NCI-H460 (cell line): ENCODE results near the gene NEDD4. TPM values are rescaled to one million over a fixed set of nuclear protein-coding genes. Genes with fewer than 3 reads are reported as not detected.
A peak's percentile ranks its signal among the peaks of the same experiment; 100 is the strongest.
"Not testable (repeated sequence)": the region's sequence is repeated elsewhere in the genome, so short reads cannot be mapped to it uniquely, and the experiment has no call there.

ENCODE experiments used
- DNase-seq: peaks from one replicate; pipeline ENCODE4 v3.0.0-alpha.2; 2016; ENCODE audit warnings: low read depth; ENCODE audit errors: extremely low read depth
- total RNA-seq: library from RNA; depleted of rRNA; stranded (reverse); fragments of >200 nt; shearing (Covaris generic); gene quantifications from 2 replicates; pipeline ENCODE4 v1.2.3, GENCODE V29; 2014

Gene NEDD4
- total RNA-seq, 1 experiment from 2014 or later, result 40.2 TPM

GRCh38 chr15:55842897-55843296, 150.5 kb downstream of the NEDD4 start:
- not testable (repeated sequence) for DNase-seq

DNA sequence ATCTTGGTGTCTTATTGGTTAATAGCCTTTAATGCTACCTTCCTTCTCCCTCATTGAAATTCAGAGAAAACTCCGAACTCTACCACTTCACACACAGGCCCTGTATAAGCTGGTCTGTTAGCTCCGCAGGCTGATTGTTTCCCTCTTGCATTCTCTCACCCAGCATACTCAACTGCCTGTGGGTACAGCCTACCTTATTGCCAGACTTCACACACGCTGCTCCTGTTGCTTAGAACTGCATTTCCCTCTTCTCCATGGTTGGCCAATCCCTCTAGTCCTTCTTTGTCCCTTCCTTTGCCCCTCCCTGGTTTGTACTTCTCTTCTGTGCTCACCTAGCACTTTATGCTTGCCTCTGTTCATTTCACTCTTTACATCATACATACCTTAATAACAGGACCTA, 157.5 kb downstream of the NEDD4 start:
- no peak for DNase-seq

GRCh38 chr15:55834331-55834730, 159.1 kb downstream of the NEDD4 start:
- no peak for DNase-seq

GRCh38 chr15:55829826-55830225, 163.6 kb downstream of the NEDD4 start:
- DNase-seq, result no peak

DNA sequence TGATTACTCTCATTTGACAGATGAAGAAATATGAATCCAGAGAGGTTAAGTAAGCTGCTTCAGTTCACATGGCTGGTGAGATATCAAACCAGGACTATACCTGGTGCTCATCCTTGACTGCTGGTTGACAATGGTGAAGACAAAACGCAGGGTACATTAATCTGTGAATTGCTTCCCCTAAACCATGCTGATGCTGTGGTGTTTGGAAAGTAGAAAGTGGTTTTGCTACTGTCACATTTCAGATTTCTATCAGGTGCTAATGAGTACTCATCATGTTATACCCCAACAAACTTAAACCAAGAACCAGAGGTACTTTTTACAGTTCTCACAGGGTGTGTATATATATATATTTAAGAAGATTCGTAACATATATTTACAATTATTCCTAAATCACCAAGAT, 165.5 kb downstream of the NEDD4 start:
- DNase-seq, result no peak

GRCh38 chr15:55827204-55827603, 166.2 kb downstream of the NEDD4 start:
- DNase-seq, result no peak

DNA sequence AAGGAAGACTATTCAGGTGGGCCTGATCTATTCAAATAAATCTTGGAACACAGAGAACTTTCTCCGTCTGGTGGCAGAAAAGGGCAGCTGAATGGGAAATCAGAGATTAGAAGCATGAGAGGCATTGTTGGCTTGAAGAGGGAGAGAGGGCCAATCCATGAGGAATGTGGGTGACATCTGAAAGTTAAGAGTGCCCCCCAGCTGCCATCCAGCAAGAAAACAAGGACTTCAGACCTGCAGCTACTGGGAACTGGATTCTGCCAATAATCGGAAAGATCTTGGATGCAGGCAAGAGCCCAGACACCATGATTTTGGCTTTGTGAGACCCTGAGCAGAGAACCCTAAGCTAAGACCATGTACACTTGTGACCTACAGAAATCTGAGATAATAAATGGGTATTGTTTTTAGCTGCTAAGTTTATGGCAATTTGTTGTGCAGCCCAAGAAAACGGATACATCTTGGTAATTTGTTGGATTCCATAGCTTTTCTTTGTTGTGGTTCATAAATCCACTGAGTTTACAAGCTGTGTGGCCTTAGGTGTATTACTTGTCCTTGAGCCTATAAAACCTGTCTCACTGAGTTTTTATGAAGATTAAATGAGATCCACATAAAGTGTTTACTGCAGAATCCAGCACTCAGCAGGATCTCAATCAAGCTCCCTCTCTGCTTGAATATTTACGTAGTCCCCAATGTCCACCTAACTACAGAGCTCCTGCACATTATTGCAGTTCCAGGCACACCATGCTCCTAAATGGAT, 168.4 kb downstream of the NEDD4 start:
- no peak for DNase-seq

DNA sequence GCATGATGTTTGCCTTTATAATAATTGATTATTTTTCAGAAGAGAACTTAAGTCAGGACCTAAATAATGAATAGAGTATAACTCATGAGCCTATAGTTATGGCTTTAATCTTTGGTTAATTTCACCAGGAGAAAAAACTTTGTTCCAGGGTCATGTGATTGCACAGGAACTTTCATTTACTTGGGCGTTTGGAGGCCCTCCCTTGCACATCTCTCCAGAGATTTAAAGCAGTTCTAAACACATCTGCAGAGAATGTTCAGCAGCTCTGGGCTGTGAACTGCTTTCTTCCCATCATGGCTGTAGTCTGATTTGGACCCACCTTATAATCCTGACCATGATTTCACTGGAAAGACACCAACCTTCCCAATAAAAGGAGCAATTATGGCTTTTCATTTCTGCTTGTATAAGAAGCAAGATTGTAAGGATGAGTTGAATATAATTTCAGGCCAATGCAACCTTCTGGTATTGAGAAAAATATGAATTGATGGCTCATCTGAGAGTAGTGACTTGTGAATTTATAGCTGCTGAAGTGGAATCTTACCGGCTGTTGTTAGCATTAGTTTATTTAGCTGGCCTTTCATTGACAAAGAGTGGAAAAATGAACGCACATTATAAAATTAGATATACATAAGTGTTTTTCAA, 169.6 kb downstream of the NEDD4 start:
- no peak for DNase-seq

DNA sequence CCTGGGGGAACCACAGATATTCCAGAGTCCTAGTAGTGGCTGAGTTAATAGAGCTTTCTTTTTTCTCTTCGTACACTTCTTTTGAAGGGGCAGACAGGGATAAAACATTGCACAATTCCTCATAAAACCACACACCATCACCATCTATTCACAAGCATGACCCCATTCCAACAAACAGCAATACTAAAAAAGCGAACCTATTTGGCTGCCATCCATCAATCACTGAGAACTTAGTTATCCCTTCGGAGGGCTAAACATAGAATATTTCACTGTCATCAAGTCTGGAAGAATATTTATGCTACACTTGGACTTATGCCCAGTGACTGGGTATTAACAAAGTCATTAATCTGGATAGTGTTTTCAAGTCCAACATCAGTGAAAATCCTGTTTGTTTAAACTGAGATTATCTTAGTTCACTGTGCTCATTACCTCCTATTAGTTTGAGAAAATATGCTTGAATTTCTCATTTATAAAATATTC, 170.2 kb downstream of the NEDD4 start:
- no peak for DNase-seq

DNA sequence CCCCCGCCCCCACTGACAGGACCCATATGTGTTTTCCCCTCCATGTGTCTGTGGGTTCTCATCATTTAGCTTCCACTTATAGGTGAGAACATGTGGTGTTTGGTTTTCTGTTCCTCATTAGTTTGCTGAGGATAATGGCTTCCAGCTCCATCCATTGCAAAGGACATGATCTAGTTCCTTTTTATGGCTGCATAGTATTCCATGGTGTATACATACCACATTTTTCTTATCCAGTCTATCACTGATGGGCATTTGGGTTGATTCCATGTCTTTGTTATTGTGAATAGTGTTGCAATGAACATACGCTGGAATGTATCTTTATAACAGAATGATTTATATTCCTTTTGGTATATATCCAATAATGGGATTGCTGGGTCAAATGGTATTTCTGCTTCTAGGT, 171.7 kb downstream of the NEDD4 start:
- not testable (repeated sequence) for DNase-seq

GRCh38 chr15:55820043-55820442, 173.4 kb downstream of the NEDD4 start:
- DNase-seq, result no peak

DNA sequence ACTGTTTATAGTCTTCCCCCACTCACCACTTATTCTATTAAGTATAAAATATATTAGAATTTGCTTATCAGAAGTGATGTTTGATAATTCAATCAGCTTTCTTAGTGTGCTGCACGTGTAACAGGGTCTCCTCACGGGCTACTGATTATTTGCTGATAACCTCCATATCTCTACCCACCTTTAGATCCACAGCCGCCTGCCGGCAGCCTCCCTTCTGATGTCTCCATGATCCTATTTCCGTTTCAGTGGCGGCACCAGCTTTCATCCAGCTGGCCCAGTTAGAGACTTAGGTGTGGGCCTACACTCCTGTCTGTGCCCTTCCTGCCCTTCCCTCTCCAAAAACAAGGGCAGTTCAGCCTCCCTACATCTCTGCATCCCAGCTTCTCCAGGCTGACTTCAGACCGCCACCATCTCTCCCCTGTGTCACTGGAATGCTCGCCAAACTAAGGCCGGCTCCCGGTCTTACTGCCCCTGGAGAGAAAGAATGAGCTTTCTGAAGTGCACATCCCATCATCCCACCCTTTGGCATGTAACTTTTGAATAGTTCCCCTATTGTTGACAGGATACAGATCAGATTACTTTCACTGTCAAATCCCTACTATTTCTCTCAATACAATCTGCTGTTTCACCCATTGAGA, 173.9 kb downstream of the NEDD4 start:
- DNase-seq, result no peak

DNA sequence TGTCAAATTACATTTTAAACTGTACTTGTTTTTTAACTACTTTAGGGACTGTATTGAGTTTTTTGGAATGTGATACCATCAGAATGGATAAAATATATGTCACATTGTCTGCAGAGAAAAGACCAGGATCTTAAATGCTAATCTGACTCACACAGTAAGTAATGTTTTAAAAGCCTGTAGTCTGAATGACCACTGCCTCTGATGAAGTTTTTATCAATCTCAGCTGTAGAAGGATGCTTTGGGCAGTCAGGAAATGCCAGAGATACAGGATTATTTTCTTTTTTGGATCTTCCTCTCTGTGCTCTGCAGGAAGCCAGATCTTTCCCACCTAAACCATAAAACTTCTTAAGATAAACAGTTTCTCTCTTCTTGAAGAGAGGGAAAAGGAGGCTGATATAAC, 177.4 kb downstream of the NEDD4 start:
- no peak for DNase-seq

- no peak for DNase-seq
These were observed 190.6 kb downstream of the NEDD4 start for GRCh38 chr15:55802600-55803376.

DNA sequence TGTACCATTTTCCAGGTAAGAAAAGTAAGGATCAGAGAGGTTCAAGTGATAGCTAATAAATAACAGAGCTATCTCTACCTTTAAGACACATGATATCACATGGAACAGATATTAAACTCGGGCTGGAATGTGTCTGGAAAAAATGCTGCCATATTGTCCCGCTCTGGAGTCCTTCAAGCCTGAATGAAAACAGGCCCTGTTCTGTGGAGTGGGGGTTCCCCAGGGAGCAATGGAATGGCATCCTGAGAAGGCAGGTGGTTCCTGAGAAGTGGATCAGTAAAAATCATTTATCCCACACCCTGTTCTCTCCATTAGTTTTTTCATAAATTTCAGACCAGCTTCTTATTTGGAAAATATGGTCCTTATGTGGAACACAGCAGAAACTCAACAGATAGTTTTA, 193.2 kb downstream of the NEDD4 start:
- no peak for DNase-seq

- DNase-seq, result peak; percentile 43
These were observed 193.9 kb downstream of the NEDD4 start for GRCh38 chr15:55799291-55800212.

DNA sequence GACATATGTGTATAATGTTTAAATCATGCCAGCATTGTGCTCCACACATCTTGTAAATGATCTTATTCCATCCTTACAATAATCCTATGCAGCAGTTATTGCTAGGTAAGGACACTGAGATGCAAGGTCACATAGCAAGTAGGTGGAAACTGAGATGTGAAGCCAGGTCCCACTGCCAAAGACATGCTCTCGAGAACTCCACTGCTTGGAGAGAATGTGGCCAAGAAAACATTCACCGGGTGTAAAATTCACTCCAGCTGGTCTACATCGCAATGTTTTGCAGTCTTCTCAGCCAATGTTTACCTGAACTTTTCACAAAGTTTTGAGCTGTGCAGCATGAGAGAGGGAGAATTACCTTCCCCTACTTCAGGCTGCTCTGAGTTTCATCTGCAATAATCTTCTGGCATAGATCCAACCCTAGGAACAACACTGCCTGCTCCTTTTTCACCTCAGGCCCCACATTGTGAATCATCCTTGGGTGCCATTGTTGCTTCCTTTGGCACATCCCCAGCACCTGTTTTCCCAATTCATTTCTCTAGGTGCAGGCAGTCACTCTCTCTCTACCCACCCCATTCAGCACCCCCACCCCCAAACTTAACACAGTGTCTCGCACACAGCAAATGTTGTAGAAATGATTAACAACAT, 197.0 kb downstream of the NEDD4 start:
- DNase-seq, result no peak

GRCh38 chr15:55795031-55795430, 198.4 kb downstream of the NEDD4 start:
- DNase-seq, result no peak
